Transverse colon (tissue), 4 donors: Measurements from ENCODE around the gene OR14C36.

ENCODE experiments used
- CTCF ChIP-seq, 5 experiments: fragments of 200-600 bp in 3 of 5; fragments of 450-650 bp in 2 of 5; sonication (generic) in 3 of 5; IDR thresholded peaks; 1 replicate in 2 of 5; 2 replicates in 3 of 5; pipeline ENCODE4 v1.5.1; 2016 to 2017; ENCODE audit warnings: antibody characterized with exemption in 5 of 5, inconsistent platforms in 3 of 5, mild to moderate bottlenecking in 2 of 5, moderate library complexity in 1 of 5
- POLR2A ChIP-seq: fragments of 450-650 bp; IDR thresholded peaks from one replicate; pipeline ENCODE4 v1.6.1; 2016; ENCODE audit warnings: antibody characterized with exemption, mild to moderate bottlenecking, moderate library complexity
- POLR2AphosphoS5 ChIP-seq, 3 donors: sonication (generic); formaldehyde crosslinking; IDR thresholded peaks; one replicate each; pipeline ENCODE4 v1.6.1; 2016; ENCODE audit warnings: antibody characterized with exemption in 3 of 3

- TF ChIP-seq CTCF (IDR thresholded peaks at IDR 0.05) (no peak), POLR2AphosphoS5 (IDR thresholded peaks at IDR 0.05) (no peak), POLR2A (no peak)
Observed at GRCh38 chr1:248343451-248343850, 5.1 kb upstream of the OR14C36 start.
